Neural progenitor cell (in vitro differentiated cells): ENCODE measurements around the gene GNG8.

ENCODE experiments used
- CTCF ChIP-seq: fragments of 200-600 bp; sonication (generic); IDR thresholded peaks from 2 replicates; pipeline ENCODE4 v1.5.1; 2017; ENCODE audit warnings: antibody characterized with exemption, mild to moderate bottlenecking
- EZH2 ChIP-seq: fragments of 200-600 bp; sonication (generic); IDR thresholded peaks from 2 replicates; pipeline ENCODE4 v1.6.1; 2017; ENCODE audit warnings: antibody characterized with exemption, mild to moderate bottlenecking, moderate library complexity
- EZH2phosphoT487 ChIP-seq: fragments of 200-600 bp; sonication (generic); IDR thresholded peaks from 2 replicates; pipeline ENCODE4 v1.6.1; 2017; ENCODE audit warnings: antibody characterized with exemption

DNA sequence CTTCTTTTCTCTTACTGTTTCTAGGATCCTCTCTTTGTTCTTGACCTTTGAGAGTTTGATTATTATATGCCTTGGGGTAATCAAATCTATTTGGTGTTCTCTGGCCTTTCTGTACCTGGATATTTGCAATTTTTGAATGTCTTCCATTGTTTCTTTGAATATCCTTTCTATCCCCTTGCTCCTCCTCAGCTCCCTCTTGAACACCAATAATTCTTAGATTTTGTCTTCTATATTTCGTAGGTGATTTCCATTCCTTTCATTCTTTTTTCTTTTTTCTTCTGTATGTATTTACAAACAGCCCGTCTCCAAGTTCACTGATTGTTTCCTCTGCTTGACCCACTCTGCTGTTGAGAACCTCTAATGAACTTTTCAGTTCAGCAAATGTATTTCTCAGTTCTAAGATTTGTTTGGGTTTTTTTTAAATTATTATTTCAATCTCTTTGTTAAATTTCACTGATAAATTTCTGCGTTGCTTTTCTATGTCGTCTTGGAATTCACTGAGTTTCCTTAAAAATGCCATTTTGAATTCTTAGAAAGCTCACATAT, 37.6 kb downstream of the GNG8 start:
- TF ChIP-seq EZH2 (no peak), EZH2phosphoT487 (no peak), CTCF (no peak)
